Kasumi-1 (cell line): ENCODE measurements around the gene DICER1.
"Not testable (repeated sequence)": the region's sequence is repeated elsewhere in the genome, so short reads cannot be mapped to it uniquely, and the experiment has no call there.

Experiments used
- DNase-seq, 2 experiments: peaks; one replicate each; lab custom pipeline; 2025; lab: John Stamatoyannopoulos, UW

Gene DICER1

DNA sequence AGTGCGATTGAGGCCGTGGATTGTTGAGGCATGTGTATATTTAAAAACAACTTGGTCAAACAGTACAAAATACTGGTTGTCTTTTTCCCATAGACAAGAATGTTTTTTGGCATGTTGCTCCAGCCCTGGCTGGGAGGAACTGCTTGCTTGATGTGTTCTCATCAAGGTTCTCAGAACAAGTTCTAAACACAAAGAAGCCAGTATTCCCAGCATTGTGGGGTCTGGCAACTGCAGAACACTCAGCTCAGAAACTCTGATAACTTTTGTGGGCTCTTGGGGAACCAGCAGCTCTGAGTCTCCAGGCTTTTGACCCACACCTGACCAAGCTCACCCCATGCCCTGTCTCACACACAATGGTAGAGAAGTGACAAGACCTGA, 27.1 kb upstream of the DICER1 start:
- no peak for DNase-seq

DNA sequence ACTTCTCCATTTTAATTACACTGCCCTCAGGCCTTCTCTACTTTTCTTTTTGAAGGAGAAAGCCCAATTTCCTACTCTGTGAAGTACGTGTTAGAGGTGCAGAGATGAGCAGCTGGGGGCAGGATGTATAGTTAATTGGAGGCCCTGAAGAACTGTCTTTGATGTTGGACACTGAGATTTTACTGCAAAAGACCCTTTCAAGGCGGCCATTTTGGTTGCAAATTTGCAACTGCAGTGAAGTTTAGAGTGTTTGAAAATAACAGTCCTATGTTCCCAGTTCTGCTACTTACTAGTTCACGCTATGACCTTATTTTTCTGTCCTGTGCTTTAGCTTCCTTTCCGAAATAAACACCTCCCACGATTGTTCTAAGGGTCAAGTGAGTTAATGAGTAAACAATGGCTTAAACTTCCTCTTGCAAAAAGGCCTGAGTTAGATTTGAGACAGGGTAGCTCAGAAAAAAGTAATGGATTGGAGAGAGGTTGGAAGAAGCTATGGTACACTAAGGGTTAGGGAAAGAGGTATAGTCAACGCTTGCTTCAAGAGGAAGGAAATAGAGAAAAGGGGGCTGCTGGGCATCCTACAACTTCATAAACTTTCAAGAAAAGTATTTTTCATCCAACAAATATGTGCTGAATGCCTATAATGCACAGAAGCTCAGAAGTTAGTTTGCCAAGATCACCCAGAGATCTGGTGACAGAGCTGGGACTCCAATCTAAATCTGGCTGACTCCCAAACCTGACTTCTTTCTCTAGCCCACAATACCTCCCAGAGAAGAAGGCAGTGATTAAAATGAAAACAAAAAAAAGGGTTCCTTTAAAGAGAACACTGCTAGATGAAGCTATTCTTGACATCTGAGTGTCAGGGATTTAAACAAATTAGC, 26.4 kb upstream of the DICER1 start:
- no peak for DNase-seq

DNA sequence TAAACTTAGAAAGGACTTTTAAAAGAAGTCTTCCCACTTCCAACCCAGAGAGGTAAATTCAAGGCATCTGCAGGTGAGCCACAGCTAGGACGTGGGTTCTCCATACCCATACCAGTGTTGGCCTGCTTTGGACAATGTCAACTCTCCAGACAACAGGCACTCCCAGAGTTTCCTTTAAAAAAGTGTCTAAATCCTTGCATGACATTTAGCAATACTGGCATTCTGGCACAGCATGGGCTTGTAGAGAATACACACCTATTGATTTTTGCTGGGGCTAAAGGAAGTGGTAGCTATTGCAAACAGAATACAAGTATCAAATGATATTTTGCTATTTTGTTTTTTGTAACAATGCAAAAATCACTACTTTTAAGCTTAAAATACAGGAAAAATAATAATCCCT, 25.8 kb upstream of the DICER1 start:
- DNase-seq = no peak

DNA sequence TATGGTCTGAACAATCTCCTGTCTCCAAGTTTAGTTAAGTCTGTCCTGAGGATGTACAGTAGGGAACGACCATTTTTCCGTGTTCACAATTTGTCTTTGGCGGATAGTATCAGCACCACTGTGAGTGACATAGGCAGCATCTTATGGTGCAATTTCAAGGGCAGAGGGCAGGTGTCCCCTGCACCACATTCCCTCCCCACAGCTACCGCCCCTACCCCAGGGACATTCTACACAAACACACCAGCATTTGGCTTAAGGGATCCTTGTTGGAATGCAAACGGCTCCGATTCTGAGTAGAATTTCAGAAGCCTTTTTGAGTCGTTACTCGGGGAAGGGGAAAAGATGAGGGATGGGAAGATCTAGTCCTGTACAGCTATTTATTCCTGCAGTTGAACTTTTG, 25.1 kb upstream of the DICER1 start:
- no peak for DNase-seq

DNA sequence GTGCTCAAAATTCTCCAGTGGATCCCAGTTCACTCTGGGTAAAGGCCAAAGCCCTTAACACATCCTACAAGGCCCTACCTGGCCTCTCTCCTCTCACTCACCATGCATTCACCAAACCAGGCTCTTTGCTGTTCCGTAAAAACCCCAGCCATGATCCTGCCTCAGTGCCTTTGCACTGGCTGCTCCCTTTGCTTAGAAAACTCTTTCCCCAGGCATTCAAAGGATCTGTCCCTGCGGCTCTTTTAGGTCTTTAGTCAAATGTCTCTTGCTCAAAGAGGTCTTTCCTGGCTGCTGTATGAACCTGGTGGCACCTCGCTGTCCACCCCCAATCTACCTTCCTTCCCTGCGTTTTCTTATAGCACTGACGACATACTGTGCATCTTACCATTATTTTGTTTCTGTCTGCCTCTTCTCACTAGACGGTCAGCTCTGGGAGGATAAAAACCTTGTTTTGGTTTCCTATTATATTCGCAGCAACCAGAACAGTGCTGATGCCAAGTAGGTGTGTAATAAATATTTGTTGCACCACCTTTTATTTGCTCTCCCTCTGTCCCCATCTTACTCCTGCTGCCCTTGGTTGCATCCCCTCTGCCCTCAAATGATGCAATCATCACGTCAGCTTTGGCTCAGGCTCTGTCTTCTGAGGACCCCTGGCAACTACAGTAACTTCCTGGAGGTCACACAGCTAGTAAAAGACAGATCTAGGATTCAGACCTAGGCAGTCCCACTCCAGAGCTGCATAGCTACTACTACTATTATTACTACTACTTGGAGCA, 23.8 kb upstream of the DICER1 start:
- DNase-seq = no peak

DNA sequence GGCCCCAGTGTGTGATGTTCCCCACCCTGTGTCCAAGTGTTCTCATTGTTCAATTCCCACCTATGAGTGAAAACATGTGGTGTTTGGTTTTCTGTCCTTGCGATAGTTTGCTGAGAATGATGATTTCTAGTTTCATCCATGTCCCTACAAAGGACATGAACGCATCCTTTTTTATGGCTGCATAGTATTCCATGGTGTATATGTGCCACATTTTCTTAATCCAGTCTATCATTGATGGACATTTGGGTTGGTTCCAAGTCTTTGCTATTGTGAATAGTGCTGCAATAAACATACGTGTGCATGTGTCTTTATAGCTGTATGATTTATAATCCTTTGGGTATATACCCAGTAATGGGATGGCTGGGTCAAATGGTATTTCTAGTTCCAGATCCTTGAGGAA, 18.3 kb upstream of the DICER1 start:
- not testable (repeated sequence) for DNase-seq

DNA sequence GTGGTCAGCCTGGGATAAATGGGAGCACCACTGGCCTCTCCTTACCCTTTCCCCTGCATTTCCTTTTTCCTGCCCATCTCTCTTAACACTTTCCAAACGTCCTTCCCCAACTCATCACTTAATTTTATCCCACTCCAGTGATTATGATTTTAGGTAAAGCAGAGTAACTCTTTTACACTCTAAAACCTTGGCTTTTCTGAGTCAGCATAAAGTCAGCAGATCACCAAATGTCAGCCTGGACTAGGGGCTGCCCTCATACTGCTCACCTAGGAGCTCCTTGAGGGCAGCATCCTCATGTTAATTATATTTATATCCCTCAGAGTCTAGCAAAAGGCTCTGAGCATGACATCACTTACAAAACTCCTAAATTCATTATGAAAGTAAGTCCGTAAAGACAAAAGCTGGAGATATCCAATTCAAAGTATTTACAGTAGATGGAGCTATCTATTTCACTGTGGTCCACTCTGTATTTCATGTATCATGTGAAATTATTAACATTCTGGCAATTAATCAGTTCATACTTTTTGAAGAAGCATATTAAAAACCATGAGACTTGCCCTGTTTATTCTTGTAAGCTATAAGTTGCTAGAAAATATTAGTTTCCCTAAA, 17.0 kb upstream of the DICER1 start:
- DNase-seq = peak in 1 of 2 experiments; percentile 34

DNA sequence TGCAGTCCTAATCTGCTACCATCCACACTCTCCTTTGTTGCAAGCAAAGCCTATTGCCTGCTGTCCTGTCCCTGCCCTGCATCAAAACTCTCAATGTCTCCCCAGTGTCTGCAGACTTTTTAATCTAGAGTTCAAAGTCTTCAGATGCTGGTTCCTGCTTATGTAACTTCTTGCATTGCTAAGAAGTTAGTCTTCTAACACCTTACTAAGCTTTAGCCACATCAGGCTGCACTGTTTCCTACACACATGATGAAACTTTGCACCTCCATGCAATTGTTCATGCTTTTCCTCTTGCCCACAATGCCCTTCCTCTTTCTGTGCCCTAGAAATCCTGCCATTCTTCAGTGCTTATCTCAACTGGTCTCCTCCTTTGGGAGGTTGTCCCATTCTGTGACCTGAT, 16.2 kb upstream of the DICER1 start:
- DNase-seq = peak; percentile 46 to 49

DNA sequence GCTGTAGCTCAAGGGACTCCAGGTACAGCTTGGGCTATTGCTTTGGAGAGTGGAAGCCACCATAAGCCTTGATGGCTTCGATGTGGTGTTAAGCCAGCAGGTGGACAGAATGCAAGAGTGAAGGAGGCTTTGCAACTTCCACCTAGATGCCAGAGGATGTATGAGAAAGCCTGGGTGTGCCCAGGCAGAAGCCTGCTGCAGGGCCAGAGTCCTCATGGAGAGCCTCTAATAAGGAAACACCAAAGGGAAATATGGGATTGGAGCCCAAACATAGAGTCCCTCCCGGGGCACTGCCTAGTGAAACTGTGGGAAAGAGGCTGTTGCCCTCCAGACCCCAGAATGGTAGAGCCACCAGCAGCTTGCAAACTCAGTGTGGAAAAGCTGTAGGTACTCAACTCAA, 9.8 kb upstream of the DICER1 start:
- DNase-seq = no peak

DNA sequence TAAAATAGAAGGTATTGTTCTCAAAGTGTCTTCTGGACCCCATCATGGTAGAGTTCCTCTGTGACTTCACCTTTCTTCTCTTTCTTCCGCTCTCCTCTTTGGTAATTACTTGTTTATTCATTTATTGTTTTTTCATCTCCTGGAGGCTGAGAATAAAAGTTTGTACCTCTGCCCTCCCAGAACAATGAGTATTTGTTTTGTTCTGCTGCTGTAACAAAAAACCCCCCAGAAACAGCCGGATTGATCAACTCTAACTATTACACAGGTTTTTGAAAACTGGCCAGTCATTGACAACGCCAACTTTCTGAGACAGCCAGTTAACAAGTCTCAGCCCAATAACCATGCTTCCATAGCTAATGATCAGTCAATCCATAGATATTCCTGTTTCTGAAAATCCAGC, 8.2 kb upstream of the DICER1 start:
- DNase-seq = no peak

DNA sequence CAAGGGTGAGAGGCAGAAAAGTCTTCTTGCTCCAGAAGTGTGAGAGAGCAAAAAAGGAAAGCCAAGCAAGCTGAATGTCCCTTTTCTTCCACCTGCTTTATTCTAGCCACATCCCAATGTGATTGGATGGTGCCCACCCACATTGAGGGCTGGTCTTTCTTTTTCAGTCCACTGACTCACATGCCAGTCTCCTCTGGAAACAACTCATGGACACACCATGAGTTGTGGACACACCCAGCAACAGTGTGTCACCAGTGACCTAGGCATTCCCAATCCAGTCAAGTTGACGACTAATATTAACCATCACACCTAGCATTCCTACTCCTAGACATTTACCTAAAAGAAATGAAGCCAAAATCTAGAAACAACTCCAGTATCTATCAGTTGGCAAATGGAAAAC, 7.2 kb upstream of the DICER1 start:
- DNase-seq = no peak

DNA sequence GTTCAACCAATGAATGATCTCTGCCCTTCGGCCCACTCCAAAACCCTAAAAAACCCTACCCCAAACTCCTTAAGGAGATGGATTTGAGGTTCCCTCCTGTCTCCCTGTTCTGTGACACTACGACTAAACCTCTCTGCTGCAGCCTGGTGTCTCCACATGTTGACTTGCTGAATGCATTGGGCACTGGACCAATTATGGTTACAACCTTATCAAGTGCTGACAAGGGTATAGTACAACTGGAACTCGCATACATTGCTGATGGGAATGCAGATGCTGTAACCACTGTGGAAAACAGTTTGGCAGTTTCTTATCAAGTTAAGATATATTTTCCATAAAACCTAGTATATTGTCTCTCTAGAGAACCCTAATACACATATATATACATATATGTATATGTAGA, 6.3 kb upstream of the DICER1 start:
- no peak for DNase-seq

DNA sequence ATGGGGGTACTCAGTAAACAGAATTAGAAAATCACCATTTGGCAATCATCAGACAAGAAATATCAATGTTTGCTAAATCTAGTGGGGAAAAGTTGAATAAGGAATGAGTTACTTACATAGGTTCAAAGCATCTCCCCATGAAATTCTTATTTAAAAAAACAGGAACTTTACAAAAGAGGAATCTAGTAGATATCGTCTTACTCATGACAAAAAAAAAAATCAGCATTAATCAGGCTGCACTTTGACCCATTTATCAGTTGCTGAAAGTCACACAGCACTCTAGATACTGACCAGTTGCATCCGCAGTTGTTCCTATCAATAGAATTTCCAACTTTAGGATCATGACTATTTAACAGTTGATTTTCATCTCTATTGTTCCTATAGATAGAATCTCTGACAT, 5.8 kb upstream of the DICER1 start:
- no peak for DNase-seq

DNA sequence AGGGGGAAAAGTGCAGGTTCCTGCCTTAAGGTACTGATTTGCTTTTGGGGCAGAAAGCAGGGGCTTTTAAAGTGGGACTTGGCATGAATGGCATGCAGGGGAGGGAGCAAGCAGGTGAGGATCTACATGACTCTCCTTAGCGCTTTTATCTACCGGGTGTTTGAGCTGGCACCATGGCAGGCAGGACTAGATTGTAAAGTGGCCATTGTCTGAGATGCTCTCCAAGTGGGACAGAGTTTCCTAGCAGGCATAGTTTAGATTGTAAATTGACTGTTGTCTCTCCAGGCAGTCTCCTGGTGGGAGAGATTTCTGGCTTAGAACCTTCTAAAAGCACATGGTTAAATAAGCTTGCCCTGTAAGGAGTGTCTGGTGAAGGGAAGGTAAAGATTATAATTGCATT, 5.3 kb upstream of the DICER1 start:
- no peak for DNase-seq

DNA sequence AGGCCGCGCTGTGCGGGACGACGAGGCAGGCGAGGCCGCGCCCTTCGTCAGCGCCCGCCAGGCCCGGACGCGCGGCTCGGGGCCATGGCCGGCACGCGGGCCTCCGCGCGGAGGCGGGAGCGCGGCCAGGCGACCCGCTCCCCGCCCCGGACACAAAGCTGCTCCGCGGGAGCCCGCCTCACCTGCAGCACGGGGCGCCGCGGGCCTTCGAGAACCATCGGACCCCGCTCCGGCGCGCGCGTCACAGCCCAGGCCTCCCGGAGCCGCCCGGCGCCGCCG, 342 bp downstream of the DICER1 start:
- no peak for DNase-seq

DNA sequence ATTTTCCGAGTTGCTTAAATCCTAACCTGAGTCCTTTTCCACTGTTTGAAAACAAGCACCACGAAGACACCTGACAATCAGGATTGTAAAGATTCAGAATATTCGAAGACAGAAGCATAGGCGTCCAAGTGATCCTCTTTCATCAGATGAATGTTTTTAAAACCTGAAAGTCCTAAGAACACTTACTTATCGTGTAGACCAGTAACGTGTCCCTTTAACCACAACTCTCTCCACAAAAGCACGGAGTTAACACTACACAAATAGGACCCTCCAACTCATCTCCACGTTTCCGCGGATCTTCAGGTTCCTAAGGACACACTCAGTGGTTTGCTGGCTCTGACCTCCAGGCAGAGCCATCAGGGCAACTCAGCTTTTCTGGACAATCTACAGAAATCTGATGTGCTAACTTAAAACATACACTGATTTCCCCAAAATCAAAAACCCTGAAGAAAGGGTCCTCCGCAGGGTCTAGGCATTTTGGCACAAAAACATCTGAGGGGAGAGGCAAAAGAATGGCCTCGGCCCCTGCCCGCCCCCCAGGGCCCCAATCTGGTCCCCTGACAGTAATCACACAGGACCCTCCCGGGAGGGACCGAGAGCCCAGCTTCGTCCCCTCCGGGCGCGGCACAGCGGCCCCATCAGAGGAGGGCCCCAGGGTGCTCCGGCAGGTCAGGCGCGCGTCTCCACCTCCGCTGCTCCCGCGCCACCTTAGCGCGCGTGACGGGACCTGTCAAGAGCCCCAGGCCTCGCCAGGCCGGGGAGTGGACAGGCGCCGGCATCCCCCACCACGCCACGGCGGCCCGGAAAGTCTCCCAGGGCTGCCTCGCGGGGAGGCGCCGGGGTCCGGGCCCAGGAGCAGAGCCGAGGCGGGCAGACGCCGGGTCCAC, 925 bp downstream of the DICER1 start:
- DNase-seq = peak in 1 of 2 experiments; percentile 27

DNA sequence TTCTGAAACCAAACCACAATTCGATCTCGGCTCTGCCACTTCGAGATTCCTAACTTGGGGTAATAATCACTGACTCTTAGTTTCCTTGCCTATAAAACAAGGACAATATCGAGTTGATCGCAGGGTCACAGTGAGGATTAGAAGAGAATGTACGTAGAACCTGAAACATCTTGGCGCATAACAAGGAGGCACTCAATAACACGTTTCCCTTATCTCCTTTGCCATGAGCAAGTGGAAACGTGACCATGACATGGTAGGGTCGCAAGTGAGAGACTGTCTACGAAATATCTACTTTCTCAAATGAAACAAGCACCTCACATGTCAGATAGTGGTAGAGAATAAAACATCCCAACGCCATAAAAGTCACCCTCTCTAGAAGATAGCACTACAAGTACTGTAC, 2.3 kb downstream of the DICER1 start:
- DNase-seq = no peak

DNA sequence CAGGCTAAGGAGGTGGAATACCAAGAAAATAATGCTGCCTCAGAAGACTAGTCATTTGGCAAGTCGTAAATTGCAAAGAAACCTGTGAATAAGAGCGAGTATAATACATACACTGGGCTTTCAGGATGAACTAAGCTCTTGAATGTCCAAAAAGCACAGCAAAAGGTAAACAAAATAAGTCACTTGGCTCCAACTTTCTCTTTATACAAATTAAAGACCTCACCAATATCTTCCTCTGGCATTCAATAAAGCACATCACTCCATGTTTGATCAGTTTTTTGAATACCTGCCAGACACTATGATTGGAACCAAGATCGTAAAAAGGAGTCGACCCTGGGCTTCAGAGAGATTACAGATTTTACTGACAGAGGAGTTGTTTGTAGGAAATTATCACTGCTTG, 3.5 kb downstream of the DICER1 start:
- DNase-seq = no peak

DNA sequence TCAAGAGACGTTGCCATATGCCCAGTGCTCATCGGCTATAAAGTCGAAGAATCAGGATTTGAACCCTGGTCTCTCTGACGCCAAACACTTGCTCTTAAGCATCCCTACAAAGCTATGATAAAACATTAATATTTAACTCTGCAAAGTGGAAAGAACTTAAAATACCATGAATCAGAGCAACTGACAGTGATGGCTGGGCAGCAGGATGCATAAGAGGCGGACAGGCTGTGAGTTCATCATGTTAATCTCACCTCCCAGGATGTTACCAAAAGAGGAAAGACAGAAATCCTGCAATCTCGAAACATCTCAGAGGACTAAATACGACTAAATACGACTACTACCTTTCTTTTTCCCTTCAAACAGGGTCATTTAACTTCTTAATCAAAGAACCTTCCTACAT, 5.8 kb downstream of the DICER1 start:
- DNase-seq = no peak

DNA sequence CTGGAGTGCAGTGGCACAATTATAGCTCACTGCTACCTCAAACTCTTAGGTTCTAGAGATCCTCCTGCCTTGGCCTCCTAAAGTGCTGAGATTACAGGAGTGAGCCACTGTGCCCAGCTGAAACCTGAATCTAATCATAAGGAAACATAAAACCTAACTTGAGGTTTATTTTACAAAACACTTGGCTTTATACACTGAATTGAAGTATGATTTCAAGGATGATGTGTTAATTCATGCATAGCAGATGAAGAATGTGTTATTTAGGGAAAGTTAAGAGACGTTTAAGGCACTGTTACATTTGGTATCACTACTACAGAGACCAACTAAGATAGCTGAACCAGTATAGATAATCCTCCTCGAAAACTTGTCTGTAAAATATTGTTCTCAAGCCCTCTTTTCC, 6.4 kb downstream of the DICER1 start:
- no peak for DNase-seq

DNA sequence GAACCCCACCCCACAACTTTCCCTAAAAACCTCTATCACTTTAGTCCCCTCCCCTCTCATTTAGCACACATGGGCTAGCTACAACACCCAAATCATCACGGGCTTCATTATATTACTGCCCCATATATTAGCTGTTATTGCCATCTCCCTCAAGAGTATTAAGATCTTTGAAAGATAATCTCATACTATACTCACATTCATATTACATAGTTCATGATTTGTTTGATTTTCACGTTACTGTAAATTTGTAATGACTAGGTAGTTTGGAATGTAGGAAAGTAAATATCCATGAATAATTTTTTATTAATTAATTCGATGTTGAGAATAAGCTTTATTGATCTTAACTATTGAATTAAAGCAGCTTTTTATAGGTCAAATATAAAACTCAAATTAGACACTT, 7.9 kb downstream of the DICER1 start:
- DNase-seq = no peak

DNA sequence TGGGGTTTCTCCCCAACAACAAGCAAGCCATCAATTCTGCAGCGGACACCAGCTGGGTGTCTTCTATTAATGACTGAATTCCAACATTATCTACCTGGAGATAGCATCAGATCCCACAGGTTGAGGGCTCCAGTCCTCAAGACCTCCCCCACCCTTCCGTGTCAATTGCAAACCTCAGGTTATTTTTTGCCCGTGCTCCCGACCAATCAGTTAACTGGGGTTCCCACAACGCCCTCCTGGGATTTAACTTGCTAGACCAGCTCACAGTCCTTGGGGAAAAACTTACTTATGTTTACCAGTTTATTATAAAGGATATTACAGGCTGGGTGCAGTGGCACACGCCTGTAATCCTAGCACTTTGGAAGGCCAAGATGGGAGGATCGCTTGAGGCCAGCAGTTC, 9.7 kb downstream of the DICER1 start:
- DNase-seq = no peak
